ENCODE results near the gene EDARADD.

Gene EDARADD

GRCh38 chr1:236494586-236495466 is 100.7 kb downstream of the EDARADD start:
- Histone ChIP-seq H3K4me2 (ENCODE audit: low read length) (no peak overlapping the region), H3K4me1 (ENCODE audit: low read length) (no peaks in the 10 kb centered on the region), H3K36me3 (replicated peaks; ENCODE audit: low read depth, low read length) (no peaks in the 10 kb centered on the region), H4K20me1 (ENCODE audit: insufficient read depth, low read length) (no peaks in the 10 kb centered on the region), H3K27ac (ENCODE audit: low read length) (no peak overlapping the region), H2AFZ (ENCODE audit: low read depth, low read length) (no peak overlapping the region), H3K27me3 (ENCODE audit: low read depth, low read length) (peaks cover 52% of the 10 kb centered on the region), H3K79me2 (ENCODE audit: low read length) (no peaks in the 10 kb centered on the region), H3K9ac (ENCODE audit: low read length) (no peak overlapping the region), H3K4me3 (ENCODE audit: low read length) (no peak overlapping the region), H3K9me3 (ENCODE audit: insufficient read depth, low read length) (no peaks in the 10 kb centered on the region)
- no peak for TF ChIP-seq EZH2phosphoT487 (IDR thresholded peaks at IDR 0.05; ENCODE audit: low read depth)
- TF ChIP-seq CTCF (IDR thresholded peaks at IDR 0.05; ENCODE audit: low read depth, low read length): no peak

GRCh38 chr1:236495467-236496112 is 101.5 kb downstream of the EDARADD start:
- no peak overlapping the region for H3K4me2 ChIP-seq (ENCODE audit: low read length)
- TF ChIP-seq EZH2phosphoT487 (IDR thresholded peaks at IDR 0.05; ENCODE audit: low read depth): no peak
- TF ChIP-seq CTCF (IDR thresholded peaks at IDR 0.05; ENCODE audit: low read depth, low read length): no peak
- H3K36me3 ChIP-seq (replicated peaks; ENCODE audit: low read depth, low read length): no peaks in the 10 kb centered on the region
- H3K4me3 ChIP-seq (ENCODE audit: low read length): no peak overlapping the region
- no peaks in the 10 kb centered on the region for H3K9me3 ChIP-seq (ENCODE audit: insufficient read depth, low read length)
- no peaks in the 10 kb centered on the region for H4K20me1 ChIP-seq (ENCODE audit: insufficient read depth, low read length)
- no peaks in the 10 kb centered on the region for H3K4me1 ChIP-seq (ENCODE audit: low read length)
- no peak overlapping the region for H2AFZ ChIP-seq (ENCODE audit: low read depth, low read length)
- H3K9ac ChIP-seq (ENCODE audit: low read length): no peak overlapping the region
- H3K79me2 ChIP-seq (ENCODE audit: low read length): no peaks in the 10 kb centered on the region
- no peak overlapping the region for H3K27ac ChIP-seq (ENCODE audit: low read length)
- peaks cover 50% of the 10 kb centered on the region for H3K27me3 ChIP-seq (ENCODE audit: low read depth, low read length)

GRCh38 chr1:236497908-236498307 is 103.8 kb downstream of the EDARADD start:
- no peak overlapping the region for H2AFZ ChIP-seq (ENCODE audit: low read depth, low read length)

More at GRCh38 chr1:236497908-236498307, 103.8 kb downstream of the EDARADD start:
- Histone ChIP-seq H3K9me3 (ENCODE audit: insufficient read depth, low read length) (no peaks in the 10 kb centered on the region), H4K20me1 (ENCODE audit: insufficient read depth, low read length) (0 out of 2 replicates have a peak, but pooled peaks cover 2% of the 10 kb centered on the region), H3K79me2 (ENCODE audit: low read length) (no peaks in the 10 kb centered on the region), H3K4me2 (ENCODE audit: low read length) (no peak overlapping the region), H3K9ac (ENCODE audit: low read length) (no peak overlapping the region), H3K27ac (ENCODE audit: low read length) (no peak overlapping the region), H3K27me3 (ENCODE audit: low read depth, low read length) (peaks cover 48% of the 10 kb centered on the region), H3K4me1 (ENCODE audit: low read length) (no peaks in the 10 kb centered on the region), H3K36me3 (replicated peaks; ENCODE audit: low read depth, low read length) (no peaks in the 10 kb centered on the region), H3K4me3 (ENCODE audit: low read length) (no peak overlapping the region)
- TF ChIP-seq CTCF (IDR thresholded peaks at IDR 0.05; ENCODE audit: low read depth, low read length) (no peak), EZH2phosphoT487 (IDR thresholded peaks at IDR 0.05; ENCODE audit: low read depth) (no peak)

Measured in OCI-LY3 (cell line).